AG10803 (cell line): Measurements from ENCODE around the gene LMO7.

Source experiments
- DNase-seq: peaks from one replicate; pipeline ENCODE4 v3.0.0; 2010; ENCODE audit warnings: low read depth
- H3K4me3 ChIP-seq: 2 replicates; pipeline ENCODE4 v1.5.1; 2011; ENCODE audit warnings: mild to moderate bottlenecking, low read length, control low read depth
- TF ChIP-seq, protein P1 (sequence below): conservative IDR thresholded peaks from 2 replicates; pipeline ENCODE4 v1.5.1; 2011; ENCODE audit warnings: mild to moderate bottlenecking, low read length, control low read depth, inconsistent platforms

Gene LMO7

DNA sequence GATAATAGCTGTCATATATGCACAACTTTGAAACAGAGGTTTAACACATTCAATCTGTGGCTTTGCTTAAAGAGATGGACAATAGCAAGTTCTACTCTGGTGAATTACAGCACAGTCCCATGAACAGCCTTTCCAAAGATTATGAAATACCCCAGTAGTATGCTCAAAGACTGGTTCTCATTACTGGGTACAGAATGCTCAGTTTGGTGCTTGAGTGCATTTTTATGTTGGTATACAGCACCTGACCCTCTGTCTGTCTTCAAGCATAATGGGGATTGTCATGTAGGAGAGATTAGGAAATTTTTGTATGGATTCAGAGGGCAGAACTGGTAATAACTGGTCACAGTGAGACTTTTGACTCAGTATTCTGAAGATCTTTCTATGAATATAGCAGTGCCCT, 7.6 kb downstream of the LMO7 start:
- TF ChIP-seq, protein P1, sequence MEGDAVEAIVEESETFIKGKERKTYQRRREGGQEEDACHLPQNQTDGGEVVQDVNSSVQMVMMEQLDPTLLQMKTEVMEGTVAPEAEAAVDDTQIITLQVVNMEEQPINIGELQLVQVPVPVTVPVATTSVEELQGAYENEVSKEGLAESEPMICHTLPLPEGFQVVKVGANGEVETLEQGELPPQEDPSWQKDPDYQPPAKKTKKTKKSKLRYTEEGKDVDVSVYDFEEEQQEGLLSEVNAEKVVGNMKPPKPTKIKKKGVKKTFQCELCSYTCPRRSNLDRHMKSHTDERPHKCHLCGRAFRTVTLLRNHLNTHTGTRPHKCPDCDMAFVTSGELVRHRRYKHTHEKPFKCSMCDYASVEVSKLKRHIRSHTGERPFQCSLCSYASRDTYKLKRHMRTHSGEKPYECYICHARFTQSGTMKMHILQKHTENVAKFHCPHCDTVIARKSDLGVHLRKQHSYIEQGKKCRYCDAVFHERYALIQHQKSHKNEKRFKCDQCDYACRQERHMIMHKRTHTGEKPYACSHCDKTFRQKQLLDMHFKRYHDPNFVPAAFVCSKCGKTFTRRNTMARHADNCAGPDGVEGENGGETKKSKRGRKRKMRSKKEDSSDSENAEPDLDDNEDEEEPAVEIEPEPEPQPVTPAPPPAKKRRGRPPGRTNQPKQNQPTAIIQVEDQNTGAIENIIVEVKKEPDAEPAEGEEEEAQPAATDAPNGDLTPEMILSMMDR = no peak
- H3K4me3 ChIP-seq = no peak overlapping the region
- peak; percentile 65 for DNase-seq

DNA sequence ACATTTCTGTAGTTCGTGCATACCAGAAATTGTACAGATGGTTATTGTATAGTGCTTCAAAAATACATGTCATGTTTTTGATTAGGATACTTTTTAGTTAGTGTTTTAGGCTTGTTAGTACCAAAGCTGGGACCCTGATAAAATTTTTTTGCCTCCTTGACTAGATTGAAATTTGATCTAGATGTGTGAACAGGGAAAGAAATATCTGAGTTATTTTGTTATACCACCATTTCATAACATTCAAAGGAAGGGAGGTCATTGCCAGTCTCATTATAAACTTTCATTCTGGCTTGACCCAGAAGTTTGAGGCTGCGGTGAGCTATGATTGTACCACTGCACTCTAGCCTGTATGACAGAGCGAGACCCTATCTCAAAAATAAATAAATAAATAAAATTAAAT, 9.0 kb downstream of the LMO7 start:
- DNase-seq = no peak
- no peak overlapping the region for H3K4me3 ChIP-seq
- TF ChIP-seq, protein P1 = no peak

DNA sequence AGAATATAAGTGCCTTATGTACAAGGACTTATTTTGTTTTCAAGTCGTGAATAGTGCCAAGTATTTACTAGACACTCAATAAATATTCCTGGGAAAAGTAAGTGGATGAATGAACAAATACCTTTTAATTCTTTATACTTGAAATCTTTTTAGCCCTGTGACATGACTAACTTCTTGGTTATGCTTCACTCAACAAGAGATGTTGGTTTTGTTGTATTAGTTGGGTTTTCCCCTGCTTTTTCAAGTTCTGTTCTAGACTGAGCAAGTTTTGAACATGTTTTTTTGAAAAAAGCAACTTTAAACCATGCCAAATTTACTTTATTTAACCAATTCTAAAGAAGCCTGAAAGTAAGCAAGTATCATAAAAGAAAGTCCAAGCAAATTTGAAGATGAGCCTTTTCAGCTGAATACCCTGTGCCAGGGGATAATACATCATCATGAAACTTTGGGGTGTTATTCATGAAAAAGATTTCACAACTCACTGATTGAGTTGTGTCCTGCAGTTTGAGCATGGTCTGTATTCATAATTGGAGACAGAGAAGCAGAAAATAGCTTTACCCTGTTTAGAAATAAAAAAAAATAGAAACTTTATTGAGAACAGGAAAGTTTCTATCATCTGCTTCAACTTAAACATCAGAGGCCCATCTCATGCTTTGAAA, 11.1 kb downstream of the LMO7 start:
- peak; percentile 61 for DNase-seq
- no peak overlapping the region for H3K4me3 ChIP-seq
- TF ChIP-seq, protein P1 = no peak

DNA sequence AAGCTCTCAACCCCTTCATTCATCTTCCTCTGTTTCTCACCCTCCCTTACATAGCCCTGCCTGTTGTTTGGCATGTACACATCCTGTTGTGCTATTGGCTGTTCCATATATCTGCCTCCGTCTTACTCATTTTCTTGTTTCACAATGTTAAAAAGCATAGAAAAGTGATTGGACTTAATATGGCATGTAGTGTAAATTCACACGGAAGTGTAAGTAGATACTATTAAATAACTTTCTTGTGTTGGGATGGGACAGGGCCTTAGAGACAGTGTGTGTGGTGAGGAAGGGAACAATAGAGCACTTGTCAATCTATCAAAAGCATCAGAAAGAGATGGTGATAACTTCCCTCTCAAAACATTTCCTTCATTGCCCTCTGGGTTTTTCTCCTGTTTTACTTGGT, 12.3 kb downstream of the LMO7 start:
- H3K4me3 ChIP-seq = no peak overlapping the region
- TF ChIP-seq, protein P1 = no peak
- DNase-seq = no peak

DNA sequence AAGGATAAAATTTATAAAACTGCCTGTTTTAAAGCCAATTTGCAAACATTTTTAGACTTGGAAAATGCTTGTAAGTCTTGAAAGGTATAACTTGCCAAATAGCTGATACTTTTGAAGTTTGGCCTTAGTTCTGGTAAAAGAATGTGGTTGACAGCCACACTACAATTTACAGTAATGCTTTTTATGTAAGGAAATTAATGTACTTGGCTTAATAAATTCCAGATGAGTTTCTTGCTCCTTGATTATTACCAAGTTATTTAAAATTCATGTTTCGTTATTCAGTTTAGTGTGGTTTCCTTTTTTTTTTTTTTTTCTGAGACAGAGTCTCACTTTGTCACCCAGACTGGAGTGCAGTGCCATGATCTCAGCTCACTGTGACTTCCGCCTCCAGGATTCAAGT, 14.9 kb downstream of the LMO7 start:
- TF ChIP-seq, protein P1 = no peak
- H3K4me3 ChIP-seq = no peak overlapping the region
- peak; percentile 85 for DNase-seq

DNA sequence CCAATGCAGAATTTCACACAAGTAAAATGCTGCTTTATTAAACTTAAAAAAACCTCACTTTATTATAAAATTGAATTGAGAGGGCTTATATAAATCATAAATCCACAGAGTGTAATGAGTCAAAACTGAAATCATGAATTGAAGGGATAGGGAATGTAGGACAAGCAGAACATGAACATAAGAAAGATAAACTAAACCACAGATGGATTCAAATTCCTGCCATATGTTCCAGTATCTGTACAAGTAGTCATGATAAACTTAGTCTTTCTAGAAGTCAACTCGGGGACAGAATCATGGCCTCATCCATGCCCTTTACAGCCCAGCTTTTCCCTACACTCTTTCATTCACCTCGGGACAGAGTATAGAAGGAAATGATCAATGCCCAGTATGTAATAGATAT, 16.6 kb downstream of the LMO7 start:
- no peak overlapping the region for H3K4me3 ChIP-seq
- TF ChIP-seq, protein P1 = no peak
- DNase-seq = no peak

DNA sequence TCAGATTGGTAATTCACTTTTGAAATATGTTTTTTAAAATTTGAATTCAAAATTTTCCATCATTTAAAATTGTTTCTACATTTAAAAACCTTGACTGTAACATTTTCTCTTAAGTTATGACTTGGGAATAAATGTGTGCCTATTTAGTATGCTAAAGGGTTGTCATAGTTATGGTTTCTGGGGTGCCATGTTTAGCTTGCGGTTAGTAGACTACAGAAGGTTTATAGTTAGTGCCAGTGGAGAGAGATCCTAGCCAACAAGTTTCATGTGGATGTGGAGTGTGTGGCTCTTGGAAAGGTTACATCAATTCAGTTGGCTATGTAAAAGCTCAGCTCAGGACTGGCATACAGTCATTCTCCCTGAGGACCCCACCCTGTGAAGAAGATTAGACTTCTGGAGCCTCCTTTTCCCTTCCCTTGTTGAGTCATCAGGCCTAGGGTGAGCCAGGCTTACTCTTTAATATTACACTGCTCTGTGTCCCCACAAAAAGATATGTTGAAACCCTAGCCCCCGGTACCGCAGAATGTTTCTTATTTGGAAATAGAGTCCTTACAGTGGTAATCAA, 20.4 kb downstream of the LMO7 start:
- TF ChIP-seq, protein P1 = no peak
- DNase-seq = no peak
- H3K4me3 ChIP-seq = no peak overlapping the region
